ENCODE data around the gene RASGRF2.

Gene RASGRF2

DNA sequence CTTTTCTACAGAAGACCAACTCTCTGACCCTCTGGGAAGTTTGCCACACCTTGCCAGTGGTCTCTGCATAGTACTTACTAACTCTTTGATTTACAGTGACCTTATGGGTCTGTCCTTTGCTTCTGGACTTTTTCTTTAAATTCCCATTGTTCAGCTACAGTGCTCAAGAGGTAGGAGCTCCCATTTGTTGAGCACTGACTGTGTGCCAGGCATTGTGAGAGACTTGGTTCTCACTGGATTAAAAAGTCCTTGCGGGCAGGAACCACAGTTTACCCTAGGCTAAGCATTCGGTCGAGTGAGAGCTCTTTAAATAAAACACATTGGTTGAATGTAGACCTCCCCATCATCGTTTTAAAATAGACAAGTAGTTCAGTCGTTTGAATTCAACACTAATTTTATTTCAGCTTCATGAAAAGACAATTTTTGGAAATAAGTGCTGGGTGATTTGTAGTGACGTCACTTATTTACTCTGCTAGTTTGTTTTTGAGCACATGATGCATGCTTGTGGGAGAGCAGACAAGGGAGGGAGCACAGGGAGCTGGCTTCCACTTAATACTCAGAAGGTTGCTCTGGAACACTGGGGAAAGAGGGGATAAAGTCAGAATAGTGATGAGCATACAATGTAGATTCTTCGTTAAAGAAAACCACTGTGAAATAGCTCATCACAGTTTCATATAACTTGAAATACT is 27.1 kb downstream of the RASGRF2 start:
- no peaks in the 10 kb centered on the region for H3K36me3 ChIP-seq (ENCODE audit: control insufficient read depth, low read length)
- H3K27me3 ChIP-seq (ENCODE audit: control insufficient read depth, low read length): no peaks in the 10 kb centered on the region
- H4K20me1 ChIP-seq (ENCODE audit: control insufficient read depth, insufficient read depth, low read depth, low read length): no peaks in the 10 kb centered on the region
- H3K9me3 ChIP-seq (ENCODE audit: control insufficient read depth, insufficient read depth, low read length): no peaks in the 10 kb centered on the region
- H3K9me2 ChIP-seq (replicated peaks; ENCODE audit: control insufficient read depth, low read length): no peaks in the 10 kb centered on the region
- H3K27ac ChIP-seq (ENCODE audit: low read depth, low read length): no peak overlapping the region
- H3K4me3 ChIP-seq (ENCODE audit: low read length): no peak overlapping the region
- no peak for TF ChIP-seq EZH2phosphoT487 (IDR thresholded peaks at IDR 0.05; ENCODE audit: borderline replicate concordance, low read length)
- TF ChIP-seq, protein P1, sequence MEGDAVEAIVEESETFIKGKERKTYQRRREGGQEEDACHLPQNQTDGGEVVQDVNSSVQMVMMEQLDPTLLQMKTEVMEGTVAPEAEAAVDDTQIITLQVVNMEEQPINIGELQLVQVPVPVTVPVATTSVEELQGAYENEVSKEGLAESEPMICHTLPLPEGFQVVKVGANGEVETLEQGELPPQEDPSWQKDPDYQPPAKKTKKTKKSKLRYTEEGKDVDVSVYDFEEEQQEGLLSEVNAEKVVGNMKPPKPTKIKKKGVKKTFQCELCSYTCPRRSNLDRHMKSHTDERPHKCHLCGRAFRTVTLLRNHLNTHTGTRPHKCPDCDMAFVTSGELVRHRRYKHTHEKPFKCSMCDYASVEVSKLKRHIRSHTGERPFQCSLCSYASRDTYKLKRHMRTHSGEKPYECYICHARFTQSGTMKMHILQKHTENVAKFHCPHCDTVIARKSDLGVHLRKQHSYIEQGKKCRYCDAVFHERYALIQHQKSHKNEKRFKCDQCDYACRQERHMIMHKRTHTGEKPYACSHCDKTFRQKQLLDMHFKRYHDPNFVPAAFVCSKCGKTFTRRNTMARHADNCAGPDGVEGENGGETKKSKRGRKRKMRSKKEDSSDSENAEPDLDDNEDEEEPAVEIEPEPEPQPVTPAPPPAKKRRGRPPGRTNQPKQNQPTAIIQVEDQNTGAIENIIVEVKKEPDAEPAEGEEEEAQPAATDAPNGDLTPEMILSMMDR (IDR thresholded peaks at IDR 0.05; ENCODE audit: low read depth, low read length, poor library complexity, severe bottlenecking): no peak
- no peak overlapping the region for H3K4me2 ChIP-seq (ENCODE audit: low read length)
- H3K79me2 ChIP-seq (ENCODE audit: control insufficient read depth, low read length): no peaks in the 10 kb centered on the region
- H3F3A ChIP-seq (ENCODE audit: control insufficient read depth, insufficient read depth): no peaks in the 10 kb centered on the region
- no peaks in the 10 kb centered on the region for H3K4me1 ChIP-seq (ENCODE audit: control insufficient read depth, low read length)

- H4K20me1 ChIP-seq (ENCODE audit: control insufficient read depth, insufficient read depth, low read depth, low read length): no peaks in the 10 kb centered on the region
- TF ChIP-seq, protein P1 (IDR thresholded peaks at IDR 0.05; ENCODE audit: low read depth, low read length, poor library complexity, severe bottlenecking): no peak
- no peak for TF ChIP-seq EZH2phosphoT487 (IDR thresholded peaks at IDR 0.05; ENCODE audit: borderline replicate concordance, low read length)
- no peaks in the 10 kb centered on the region for H3K27me3 ChIP-seq (ENCODE audit: control insufficient read depth, low read length)
- H3K4me3 ChIP-seq (ENCODE audit: low read length): no peak overlapping the region
- no peaks in the 10 kb centered on the region for H3K4me1 ChIP-seq (ENCODE audit: control insufficient read depth, low read length)
- no peaks in the 10 kb centered on the region for H3K36me3 ChIP-seq (ENCODE audit: control insufficient read depth, low read length)
- no peak overlapping the region for H3K27ac ChIP-seq (ENCODE audit: low read depth, low read length)
- H3K4me2 ChIP-seq (ENCODE audit: low read length): no peak overlapping the region
- H3F3A ChIP-seq (ENCODE audit: control insufficient read depth, insufficient read depth): no peaks in the 10 kb centered on the region
- no peaks in the 10 kb centered on the region for H3K9me2 ChIP-seq (replicated peaks; ENCODE audit: control insufficient read depth, low read length)
- H3K9me3 ChIP-seq (ENCODE audit: control insufficient read depth, insufficient read depth, low read length): no peaks in the 10 kb centered on the region
- no peaks in the 10 kb centered on the region for H3K79me2 ChIP-seq (ENCODE audit: control insufficient read depth, low read length)
Observed at GRCh38 chr5:80988419-80988935, 28.3 kb downstream of the RASGRF2 start.

- Histone ChIP-seq H3K4me1 (ENCODE audit: control insufficient read depth, low read length) (no peaks in the 10 kb centered on the region), H3K9me3 (ENCODE audit: control insufficient read depth, insufficient read depth, low read length) (no peaks in the 10 kb centered on the region)
Observed at GRCh38 chr5:80989883-80990282, 29.7 kb downstream of the RASGRF2 start.

DNA sequence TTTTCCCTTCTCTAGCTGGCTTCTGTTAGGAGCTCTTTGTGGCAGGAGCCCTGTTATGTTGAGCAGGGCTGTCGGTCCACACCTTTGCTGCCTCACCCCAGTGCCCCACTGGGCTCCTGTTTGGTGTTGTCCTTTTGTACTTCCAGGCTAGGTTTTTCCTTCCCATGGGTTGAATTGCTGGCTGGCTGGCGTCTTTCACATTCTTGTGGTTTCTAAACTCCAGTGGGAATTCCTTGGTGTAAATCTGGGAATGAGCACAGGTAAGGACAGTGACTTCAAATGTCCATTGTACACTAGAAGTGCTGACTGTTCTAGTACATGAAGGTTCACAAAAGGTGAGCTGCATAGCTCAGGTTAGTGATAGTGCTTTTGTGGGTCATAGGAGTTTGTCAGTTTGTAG is 30.4 kb downstream of the RASGRF2 start:
- no peak overlapping the region for H3K27ac ChIP-seq (ENCODE audit: low read depth, low read length)
- H3K79me2 ChIP-seq (ENCODE audit: control insufficient read depth, low read length): no peaks in the 10 kb centered on the region
- no peaks in the 10 kb centered on the region for H3K9me3 ChIP-seq (ENCODE audit: control insufficient read depth, insufficient read depth, low read length)
- no peak for TF ChIP-seq EZH2phosphoT487 (IDR thresholded peaks at IDR 0.05; ENCODE audit: borderline replicate concordance, low read length)
- TF ChIP-seq, protein P1 (IDR thresholded peaks at IDR 0.05; ENCODE audit: low read depth, low read length, poor library complexity, severe bottlenecking): no peak
- H3K36me3 ChIP-seq (ENCODE audit: control insufficient read depth, low read length): no peaks in the 10 kb centered on the region
- no peak overlapping the region for H3K4me3 ChIP-seq (ENCODE audit: low read length)
- no peaks in the 10 kb centered on the region for H4K20me1 ChIP-seq (ENCODE audit: control insufficient read depth, insufficient read depth, low read depth, low read length)
- no peaks in the 10 kb centered on the region for H3K27me3 ChIP-seq (ENCODE audit: control insufficient read depth, low read length)
- no peaks in the 10 kb centered on the region for H3K9me2 ChIP-seq (replicated peaks; ENCODE audit: control insufficient read depth, low read length)
- no peak overlapping the region for H3K4me2 ChIP-seq (ENCODE audit: low read length)
- H3K4me1 ChIP-seq (ENCODE audit: control insufficient read depth, low read length): no peaks in the 10 kb centered on the region
- no peaks in the 10 kb centered on the region for H3F3A ChIP-seq (ENCODE audit: control insufficient read depth, insufficient read depth)

More at GRCh38 chr5:80989883-80990282, 29.7 kb downstream of the RASGRF2 start:
- Histone ChIP-seq H3F3A (ENCODE audit: control insufficient read depth, insufficient read depth) (no peaks in the 10 kb centered on the region), H3K79me2 (ENCODE audit: control insufficient read depth, low read length) (no peaks in the 10 kb centered on the region), H4K20me1 (ENCODE audit: control insufficient read depth, insufficient read depth, low read depth, low read length) (no peaks in the 10 kb centered on the region), H3K36me3 (ENCODE audit: control insufficient read depth, low read length) (no peaks in the 10 kb centered on the region), H3K27ac (ENCODE audit: low read depth, low read length) (no peak overlapping the region), H3K4me3 (ENCODE audit: low read length) (no peak overlapping the region), H3K27me3 (ENCODE audit: control insufficient read depth, low read length) (no peaks in the 10 kb centered on the region), H3K4me2 (ENCODE audit: low read length) (no peak overlapping the region), H3K9me2 (replicated peaks; ENCODE audit: control insufficient read depth, low read length) (no peaks in the 10 kb centered on the region)
- no peak for TF ChIP-seq EZH2phosphoT487 (IDR thresholded peaks at IDR 0.05; ENCODE audit: borderline replicate concordance, low read length)
